DND-41 (cell line): ENCODE data around the gene PTCHD1.

Experiments
- CTCF ChIP-seq: IDR thresholded peaks from 2 replicates; pipeline ENCODE4 v1.5.1; 2012; ENCODE audit warnings: borderline replicate concordance, low read length, moderate library complexity, mild to moderate bottlenecking; ENCODE audit not compliant: poor library complexity, severe bottlenecking; ENCODE audit errors: extremely low read depth
- EZH2 ChIP-seq: IDR thresholded peaks from 3 replicates; pipeline ENCODE4 v1.6.1; 2012; ENCODE audit warnings: borderline replicate concordance, low read depth, mild to moderate bottlenecking, moderate library complexity, low read length, inconsistent platforms; ENCODE audit not compliant: severe bottlenecking

- TF ChIP-seq CTCF, result no peak
- no peak for TF ChIP-seq EZH2
Measured at GRCh38 chrX:23396263-23396662, 61.6 kb downstream of the PTCHD1 start.
